Measurements from ENCODE around the gene GNPDA1.

DNA sequence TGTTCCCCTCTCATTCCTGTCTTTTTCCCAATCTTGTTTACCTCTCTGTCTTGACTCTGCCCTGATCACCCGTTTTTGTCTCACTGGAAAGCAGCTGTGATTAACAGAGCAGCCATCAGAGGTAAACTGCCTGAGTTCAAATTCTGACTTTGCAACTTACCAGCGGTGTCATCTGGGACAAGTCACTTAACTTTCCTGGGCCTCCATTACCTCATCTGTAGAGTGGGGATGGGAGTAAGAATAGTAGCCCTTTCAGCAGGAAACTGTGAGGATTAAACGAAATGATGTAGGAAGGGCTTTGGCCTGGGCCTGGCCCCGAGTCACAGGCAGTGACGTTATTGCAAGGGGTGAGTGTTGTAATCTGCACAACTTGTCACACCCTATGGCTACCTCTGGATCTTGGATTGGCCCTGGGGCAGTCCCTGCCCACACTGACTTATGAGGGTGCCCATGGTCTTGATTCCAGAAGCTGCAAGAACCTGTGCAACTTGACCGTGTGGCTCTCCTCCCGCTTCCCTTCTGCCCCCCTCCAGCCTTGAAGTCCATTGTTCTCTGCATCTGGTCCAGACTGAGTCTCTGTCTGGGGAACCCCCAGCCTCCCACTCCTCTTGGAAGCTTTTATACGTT lies 54.2 kb downstream of the GNPDA1 start:
- TF ChIP-seq, protein P1, sequence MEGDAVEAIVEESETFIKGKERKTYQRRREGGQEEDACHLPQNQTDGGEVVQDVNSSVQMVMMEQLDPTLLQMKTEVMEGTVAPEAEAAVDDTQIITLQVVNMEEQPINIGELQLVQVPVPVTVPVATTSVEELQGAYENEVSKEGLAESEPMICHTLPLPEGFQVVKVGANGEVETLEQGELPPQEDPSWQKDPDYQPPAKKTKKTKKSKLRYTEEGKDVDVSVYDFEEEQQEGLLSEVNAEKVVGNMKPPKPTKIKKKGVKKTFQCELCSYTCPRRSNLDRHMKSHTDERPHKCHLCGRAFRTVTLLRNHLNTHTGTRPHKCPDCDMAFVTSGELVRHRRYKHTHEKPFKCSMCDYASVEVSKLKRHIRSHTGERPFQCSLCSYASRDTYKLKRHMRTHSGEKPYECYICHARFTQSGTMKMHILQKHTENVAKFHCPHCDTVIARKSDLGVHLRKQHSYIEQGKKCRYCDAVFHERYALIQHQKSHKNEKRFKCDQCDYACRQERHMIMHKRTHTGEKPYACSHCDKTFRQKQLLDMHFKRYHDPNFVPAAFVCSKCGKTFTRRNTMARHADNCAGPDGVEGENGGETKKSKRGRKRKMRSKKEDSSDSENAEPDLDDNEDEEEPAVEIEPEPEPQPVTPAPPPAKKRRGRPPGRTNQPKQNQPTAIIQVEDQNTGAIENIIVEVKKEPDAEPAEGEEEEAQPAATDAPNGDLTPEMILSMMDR (IDR thresholded peaks at IDR 0.05 in 2 of 3, conservative IDR thresholded peaks at IDR 0.05 in 1 of 3; ENCODE audit: control insufficient read depth in 2 of 3, extremely low read depth in 1 of 3, insufficient read depth in 1 of 3, low read depth in 3 of 3, low read length in 3 of 3): no peak
- TF ChIP-seq, protein P2, sequence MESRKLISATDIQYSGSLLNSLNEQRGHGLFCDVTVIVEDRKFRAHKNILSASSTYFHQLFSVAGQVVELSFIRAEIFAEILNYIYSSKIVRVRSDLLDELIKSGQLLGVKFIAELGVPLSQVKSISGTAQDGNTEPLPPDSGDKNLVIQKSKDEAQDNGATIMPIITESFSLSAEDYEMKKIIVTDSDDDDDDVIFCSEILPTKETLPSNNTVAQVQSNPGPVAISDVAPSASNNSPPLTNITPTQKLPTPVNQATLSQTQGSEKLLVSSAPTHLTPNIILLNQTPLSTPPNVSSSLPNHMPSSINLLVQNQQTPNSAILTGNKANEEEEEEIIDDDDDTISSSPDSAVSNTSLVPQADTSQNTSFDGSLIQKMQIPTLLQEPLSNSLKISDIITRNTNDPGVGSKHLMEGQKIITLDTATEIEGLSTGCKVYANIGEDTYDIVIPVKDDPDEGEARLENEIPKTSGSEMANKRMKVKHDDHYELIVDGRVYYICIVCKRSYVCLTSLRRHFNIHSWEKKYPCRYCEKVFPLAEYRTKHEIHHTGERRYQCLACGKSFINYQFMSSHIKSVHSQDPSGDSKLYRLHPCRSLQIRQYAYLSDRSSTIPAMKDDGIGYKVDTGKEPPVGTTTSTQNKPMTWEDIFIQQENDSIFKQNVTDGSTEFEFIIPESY (IDR thresholded peaks at IDR 0.05): no peak
- TF ChIP-seq DPF2 (IDR thresholded peaks at IDR 0.05) (no peak), POLR2A (IDR thresholded peaks at IDR 0.05; ENCODE audit: low read depth, low read length) (no peak), CHD2 (IDR thresholded peaks at IDR 0.05; ENCODE audit: borderline replicate concordance, low read depth, low read length) (no peak), TCF12 (IDR thresholded peaks at IDR 0.05; ENCODE audit: low read depth, low read length) (no peak), CHD1 (IDR thresholded peaks at IDR 0.05; ENCODE audit: low read depth, low read length) (no peak), JUNB (IDR thresholded peaks at IDR 0.05) (no peak), BHLHE40 (IDR thresholded peaks at IDR 0.05; ENCODE audit: borderline replicate concordance in 1 of 2, low read depth in 2 of 2, low read length in 1 of 2) (no peak), CEBPB (IDR thresholded peaks at IDR 0.05; ENCODE audit: borderline replicate concordance in 1 of 2, low read depth in 2 of 2, low read length in 2 of 2) (no peak), GABPA (IDR thresholded peaks at IDR 0.05; ENCODE audit: low read depth) (no peak)
- TF ChIP-seq, protein P3, sequence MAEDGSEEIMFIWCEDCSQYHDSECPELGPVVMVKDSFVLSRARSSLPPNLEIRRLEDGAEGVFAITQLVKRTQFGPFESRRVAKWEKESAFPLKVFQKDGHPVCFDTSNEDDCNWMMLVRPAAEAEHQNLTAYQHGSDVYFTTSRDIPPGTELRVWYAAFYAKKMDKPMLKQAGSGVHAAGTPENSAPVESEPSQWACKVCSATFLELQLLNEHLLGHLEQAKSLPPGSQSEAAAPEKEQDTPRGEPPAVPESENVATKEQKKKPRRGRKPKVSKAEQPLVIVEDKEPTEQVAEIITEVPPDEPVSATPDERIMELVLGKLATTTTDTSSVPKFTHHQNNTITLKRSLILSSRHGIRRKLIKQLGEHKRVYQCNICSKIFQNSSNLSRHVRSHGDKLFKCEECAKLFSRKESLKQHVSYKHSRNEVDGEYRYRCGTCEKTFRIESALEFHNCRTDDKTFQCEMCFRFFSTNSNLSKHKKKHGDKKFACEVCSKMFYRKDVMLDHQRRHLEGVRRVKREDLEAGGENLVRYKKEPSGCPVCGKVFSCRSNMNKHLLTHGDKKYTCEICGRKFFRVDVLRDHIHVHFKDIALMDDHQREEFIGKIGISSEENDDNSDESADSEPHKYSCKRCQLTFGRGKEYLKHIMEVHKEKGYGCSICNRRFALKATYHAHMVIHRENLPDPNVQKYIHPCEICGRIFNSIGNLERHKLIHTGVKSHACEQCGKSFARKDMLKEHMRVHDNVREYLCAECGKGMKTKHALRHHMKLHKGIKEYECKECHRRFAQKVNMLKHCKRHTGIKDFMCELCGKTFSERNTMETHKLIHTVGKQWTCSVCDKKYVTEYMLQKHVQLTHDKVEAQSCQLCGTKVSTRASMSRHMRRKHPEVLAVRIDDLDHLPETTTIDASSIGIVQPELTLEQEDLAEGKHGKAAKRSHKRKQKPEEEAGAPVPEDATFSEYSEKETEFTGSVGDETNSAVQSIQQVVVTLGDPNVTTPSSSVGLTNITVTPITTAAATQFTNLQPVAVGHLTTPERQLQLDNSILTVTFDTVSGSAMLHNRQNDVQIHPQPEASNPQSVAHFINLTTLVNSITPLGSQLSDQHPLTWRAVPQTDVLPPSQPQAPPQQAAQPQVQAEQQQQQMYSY (CRISPR knock-in tag; IDR thresholded peaks at IDR 0.05): no peak

Data from GM12878 (cell line).